Omental fat pad (tissue), 4 donors: ENCODE results near the gene BET1. TPM values are rescaled to one million over a fixed set of nuclear protein-coding genes. Genes with fewer than 3 reads are reported as not detected.

Source experiments
- ATAC-seq: fragments of 150-250 bp; one replicate; pipeline ENCODE4 v1.9.1; 2016; ENCODE audit warnings: mild to moderate bottlenecking, moderate library complexity; ENCODE audit not compliant: low FRiP score
- DNase-seq: peaks from one replicate; pipeline ENCODE4 v3.0.0-alpha.2; 2019; ENCODE audit warnings: low spot score
- total RNA-seq, 4 donors: library from RNA; depleted of rRNA; stranded (reverse); fragments of >200 nt; gene quantifications; one replicate each; pipeline ENCODE4 v1.1.0, GENCODE V29; 2016
- TF ChIP-seq, protein P1 (sequence below), 3 donors: fragments of 450-650 bp; IDR thresholded peaks; one replicate each; pipeline ENCODE4 v1.5.1; 2016 to 2017; ENCODE audit warnings: antibody characterized with exemption in 3 of 3, mild to moderate bottlenecking in 3 of 3, moderate library complexity in 2 of 3

The BET1 gene
- total RNA-seq, 4 donors from 2014 or later, result 7.6 to 26.0 (median 22.4) TPM

DNA sequence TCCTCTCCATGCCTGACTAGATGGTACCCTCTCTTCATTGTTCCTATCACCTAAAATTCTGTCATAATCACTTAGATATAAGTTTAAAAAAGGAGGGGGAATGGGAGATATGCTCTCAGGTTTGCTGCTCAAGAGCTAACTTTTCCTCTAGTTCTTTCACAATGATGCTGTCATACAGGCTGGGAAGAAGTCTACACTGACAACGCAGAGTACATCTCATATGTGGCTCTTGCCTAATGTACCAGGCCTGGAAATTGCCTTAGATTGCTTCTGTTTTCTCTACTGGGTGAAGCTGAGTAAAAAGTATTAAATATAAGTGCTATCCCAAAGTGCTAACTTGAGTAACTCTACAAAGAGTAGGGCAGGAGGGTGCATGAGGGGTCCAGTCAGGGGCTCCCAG is 43.8 kb upstream of the BET1 start:
- TF ChIP-seq, protein P1, sequence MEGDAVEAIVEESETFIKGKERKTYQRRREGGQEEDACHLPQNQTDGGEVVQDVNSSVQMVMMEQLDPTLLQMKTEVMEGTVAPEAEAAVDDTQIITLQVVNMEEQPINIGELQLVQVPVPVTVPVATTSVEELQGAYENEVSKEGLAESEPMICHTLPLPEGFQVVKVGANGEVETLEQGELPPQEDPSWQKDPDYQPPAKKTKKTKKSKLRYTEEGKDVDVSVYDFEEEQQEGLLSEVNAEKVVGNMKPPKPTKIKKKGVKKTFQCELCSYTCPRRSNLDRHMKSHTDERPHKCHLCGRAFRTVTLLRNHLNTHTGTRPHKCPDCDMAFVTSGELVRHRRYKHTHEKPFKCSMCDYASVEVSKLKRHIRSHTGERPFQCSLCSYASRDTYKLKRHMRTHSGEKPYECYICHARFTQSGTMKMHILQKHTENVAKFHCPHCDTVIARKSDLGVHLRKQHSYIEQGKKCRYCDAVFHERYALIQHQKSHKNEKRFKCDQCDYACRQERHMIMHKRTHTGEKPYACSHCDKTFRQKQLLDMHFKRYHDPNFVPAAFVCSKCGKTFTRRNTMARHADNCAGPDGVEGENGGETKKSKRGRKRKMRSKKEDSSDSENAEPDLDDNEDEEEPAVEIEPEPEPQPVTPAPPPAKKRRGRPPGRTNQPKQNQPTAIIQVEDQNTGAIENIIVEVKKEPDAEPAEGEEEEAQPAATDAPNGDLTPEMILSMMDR (IDR thresholded peaks at IDR 0.05), result no peak
- ATAC-seq (no peak), DNase-seq (no peak)

DNA sequence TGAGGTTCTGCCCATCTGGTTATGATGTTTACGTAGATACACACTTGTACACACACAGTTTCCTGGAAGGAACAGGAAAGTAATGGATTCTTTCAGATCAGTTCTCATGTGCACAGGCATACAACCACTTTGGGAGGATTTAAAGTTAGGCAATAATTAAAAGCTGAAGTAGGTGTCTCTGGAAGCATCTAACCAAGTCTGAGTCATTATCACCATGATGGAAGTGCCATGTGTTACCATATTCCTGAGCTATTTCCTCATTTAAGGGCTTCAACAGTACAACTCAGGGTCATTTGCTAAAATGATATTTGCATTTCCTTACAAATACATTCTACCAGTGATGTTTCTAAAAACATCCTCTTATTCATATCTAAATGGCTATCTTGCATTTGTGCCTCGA is 41.4 kb upstream of the BET1 start:
- ATAC-seq (no peak), DNase-seq (no peak)
- TF ChIP-seq, protein P1 (IDR thresholded peaks at IDR 0.05), result no peak

DNA sequence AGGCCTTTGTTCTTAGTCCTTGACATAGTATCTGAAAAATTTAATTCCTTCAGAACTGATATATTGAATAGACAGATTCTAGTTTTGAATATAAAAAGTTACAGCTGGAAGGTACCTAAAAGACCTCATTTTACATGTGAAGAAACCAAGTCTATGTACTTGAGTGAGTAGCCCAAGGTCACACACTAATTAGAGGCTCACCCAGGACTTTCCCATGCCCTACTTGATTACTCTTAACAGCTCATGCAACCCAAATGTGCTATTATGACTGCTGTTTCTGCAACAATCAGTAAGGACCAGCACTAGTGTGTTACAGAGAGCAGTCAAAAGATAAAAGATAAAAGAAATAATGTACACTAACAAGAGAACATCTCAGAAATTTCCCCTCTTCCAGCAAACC is 40.7 kb upstream of the BET1 start:
- TF ChIP-seq, protein P1 (IDR thresholded peaks at IDR 0.05), result no peak
- DNase-seq (no peak), ATAC-seq (no peak)

DNA sequence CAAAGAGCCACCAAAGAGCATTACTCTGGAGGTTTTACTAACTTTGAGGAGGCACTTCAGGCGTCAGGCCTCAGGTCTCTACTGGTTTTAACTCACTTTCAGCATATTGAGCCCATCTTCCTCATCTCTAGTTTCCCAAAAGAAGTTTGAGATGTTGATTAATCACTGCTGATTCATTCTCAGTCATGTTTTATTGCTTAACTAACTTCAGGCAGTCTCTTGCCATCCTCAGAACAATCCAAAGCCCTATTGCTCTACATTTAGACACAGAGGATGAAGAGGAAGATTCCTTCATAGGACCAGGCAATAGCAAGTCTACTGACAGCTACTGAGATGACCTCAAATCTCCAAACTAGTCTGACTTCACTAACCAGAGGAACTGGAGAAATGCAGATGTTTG is 39.1 kb upstream of the BET1 start:
- TF ChIP-seq, protein P1 (IDR thresholded peaks at IDR 0.05), result no peak
- ATAC-seq, result peak; percentile 51
- no peak for DNase-seq

DNA sequence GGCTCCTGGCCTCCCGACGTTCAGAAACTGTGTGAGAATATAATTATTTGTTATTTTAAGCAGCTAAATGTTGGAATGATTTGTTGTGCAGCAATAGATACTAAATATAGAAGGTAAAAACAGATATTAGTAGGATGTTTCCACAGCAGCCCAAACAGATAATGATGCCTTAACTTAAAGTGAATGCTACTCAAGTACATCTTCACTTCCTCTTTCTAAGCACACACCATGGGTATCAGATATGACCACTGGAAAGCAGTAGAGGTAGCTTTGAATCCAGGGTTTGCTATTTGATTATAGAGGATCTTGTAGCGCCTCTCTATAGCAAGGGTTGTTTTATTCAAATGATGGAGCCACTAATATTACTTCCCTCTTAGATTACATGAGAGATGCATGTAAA is 38.2 kb upstream of the BET1 start:
- no peak for ATAC-seq
- no peak for DNase-seq
- TF ChIP-seq, protein P1 (IDR thresholded peaks at IDR 0.05), result no peak

DNA sequence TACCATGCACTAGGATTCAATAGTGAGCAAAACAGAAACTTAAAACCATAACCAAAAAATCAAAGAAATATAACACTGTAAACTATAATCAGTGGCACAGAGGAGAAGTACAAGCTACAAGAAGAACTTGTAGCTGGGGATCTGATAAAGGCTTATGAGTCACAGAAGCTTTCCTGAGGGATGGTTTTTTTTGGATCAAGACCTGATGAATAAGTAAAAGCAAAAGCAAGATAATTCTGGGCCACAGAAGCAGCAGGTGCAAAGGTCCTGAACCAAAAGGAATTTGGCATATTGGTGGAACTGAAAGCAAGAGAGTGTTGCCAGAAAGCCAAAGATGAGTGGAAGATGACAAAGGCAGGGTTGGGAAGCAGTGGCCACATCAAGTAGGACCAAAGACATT is 37.4 kb upstream of the BET1 start:
- DNase-seq, result no peak
- no peak for ATAC-seq

DNA sequence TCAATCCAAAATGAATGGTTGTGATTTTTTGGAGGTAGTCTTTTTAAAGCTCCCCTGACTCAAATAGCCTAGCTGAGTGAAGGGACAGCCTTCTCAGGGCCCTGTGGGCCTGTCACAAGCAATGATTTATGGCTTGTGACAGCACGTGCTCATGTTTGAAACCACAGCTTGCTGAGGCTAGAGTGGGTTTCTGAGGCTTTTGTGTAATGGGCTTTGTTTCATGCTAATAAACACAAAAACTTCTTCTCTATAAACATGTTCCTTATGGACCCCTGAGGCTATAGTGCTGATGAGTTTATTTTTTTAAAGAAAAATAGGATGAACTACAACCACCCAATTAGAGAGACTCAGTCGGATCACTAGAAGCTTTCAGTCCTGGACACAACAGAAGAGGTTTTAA is 36.1 kb upstream of the BET1 start:
- TF ChIP-seq, protein P1 (IDR thresholded peaks at IDR 0.05), result no peak
- ATAC-seq (no peak), DNase-seq (no peak)

More for the DNA sequence above, 37.4 kb upstream of the BET1 start:
- TF ChIP-seq, protein P1 (IDR thresholded peaks at IDR 0.05), result no peak
